Measurements from ENCODE around the gene SNED1. TPM values are rescaled to one million over a fixed set of nuclear protein-coding genes. Genes with fewer than 3 reads are reported as not detected.

Gene SNED1
- total and polyA plus RNA-seq, 9 of the 15 experiments (the other 6 are each of a cell fraction or from before 2014, with no cell fraction given) = 0.03 to 0.07 (median 0.05) TPM; not detected in 5

DNA sequence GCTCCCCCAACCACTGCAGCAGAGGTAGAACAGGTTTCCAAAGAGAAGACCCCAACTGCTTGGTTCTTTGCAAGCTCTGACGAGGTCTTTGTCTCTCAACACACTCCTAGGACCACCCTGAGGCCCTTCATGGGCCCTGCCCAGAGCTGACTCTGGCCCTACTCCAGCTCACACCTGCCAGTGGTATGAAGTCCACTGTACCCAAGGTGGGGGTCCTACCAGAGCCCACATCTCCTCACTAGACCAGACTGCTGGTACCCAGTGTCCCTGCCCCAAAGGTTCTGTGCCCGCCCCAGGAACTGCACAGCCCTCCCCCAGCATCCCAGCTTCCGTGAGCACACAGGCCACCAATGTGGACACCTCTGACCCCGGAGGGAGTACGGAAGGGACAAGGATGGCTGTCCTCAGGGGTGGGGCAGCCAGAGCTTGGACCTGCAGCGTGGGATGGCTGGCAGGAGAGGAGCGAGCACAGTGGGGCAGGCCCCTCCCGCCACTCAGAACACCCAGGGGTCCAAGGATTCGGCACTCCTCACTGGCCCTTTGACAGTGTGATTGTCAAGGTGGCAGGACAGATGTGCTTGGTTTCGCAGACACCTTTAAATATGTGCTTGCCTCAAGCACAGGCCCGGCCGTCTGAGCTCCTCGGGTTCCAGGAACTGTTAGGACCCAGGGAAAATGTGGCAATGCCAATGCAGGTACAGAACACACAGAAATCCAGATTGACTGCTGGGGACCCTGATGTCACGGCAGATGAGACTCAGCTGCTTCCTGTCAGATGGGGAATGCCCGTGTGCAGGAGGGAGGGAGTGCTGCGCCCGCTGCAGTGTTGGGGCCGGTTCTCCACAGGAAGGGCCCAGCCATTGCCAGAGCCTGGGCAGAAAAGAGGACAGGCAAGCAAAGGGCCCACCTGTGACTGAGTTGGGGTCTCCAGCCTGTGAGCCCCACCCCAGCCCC is 52.5 kb downstream of the SNED1 start:
- no peak for FAIRE-seq
- CTCF ChIA-PET (ENCODE audit: low intra/inter-chr PET ratio) = interaction anchor here (0.6 kb wide), 1 partner anchor 9 kb away, joined by 3 read pairs; no protein-coding TSS in a partner anchor
- TF ChIP-seq, protein P1, sequence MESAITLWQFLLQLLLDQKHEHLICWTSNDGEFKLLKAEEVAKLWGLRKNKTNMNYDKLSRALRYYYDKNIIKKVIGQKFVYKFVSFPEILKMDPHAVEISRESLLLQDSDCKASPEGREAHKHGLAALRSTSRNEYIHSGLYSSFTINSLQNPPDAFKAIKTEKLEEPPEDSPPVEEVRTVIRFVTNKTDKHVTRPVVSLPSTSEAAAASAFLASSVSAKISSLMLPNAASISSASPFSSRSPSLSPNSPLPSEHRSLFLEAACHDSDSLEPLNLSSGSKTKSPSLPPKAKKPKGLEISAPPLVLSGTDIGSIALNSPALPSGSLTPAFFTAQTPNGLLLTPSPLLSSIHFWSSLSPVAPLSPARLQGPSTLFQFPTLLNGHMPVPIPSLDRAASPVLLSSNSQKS (CRISPR knock-in tag; IDR thresholded peaks at IDR 0.05) = no peak
- no peak for TF ChIP-seq CBFA2T2 (conservative IDR thresholded peaks at IDR 0.05)
- TF ChIP-seq, protein P2, sequence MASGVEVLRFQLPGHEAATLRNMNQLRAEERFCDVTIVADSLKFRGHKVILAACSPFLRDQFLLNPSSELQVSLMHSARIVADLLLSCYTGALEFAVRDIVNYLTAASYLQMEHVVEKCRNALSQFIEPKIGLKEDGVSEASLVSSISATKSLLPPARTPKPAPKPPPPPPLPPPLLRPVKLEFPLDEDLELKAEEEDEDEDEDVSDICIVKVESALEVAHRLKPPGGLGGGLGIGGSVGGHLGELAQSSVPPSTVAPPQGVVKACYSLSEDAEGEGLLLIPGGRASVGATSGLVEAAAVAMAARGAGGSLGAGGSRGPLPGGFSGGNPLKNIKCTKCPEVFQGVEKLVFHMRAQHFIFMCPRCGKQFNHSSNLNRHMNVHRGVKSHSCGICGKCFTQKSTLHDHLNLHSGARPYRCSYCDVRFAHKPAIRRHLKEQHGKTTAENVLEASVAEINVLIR (CRISPR knock-in tag; IDR thresholded peaks at IDR 0.05) = no peak
- TF ChIP-seq MAFK (IDR thresholded peaks at IDR 0.05; ENCODE audit: low read length) = no peak
- TF ChIP-seq PHTF2 (CRISPR knock-in tag; IDR thresholded peaks at IDR 0.05) = no peak
- TF ChIP-seq, protein P3, sequence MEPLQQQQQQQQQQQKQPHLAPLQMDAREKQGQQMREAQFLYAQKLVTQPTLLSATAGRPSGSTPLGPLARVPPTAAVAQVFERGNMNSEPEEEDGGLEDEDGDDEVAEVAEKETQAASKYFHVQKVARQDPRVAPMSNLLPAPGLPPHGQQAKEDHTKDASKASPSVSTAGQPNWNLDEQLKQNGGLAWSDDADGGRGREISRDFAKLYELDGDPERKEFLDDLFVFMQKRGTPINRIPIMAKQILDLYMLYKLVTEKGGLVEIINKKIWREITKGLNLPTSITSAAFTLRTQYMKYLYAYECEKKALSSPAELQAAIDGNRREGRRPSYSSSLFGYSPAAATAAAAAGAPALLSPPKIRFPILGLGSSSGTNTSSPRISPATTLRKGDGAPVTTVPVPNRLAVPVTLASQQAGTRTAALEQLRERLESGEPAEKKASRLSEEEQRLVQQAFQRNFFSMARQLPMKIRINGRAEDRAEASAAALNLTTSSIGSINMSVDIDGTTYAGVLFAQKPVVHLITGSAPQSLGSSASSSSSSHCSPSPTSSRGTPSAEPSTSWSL (CRISPR knock-in tag; IDR thresholded peaks at IDR 0.05; ENCODE audit: borderline replicate concordance) = no peak
- TF ChIP-seq, protein P4, sequence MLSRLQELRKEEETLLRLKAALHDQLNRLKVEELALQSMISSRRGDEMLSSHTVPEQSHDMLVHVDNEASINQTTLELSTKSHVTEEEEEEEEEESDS (CRISPR knock-in tag; IDR thresholded peaks at IDR 0.05) = no peak
- no peak for TF ChIP-seq NFYB (IDR thresholded peaks at IDR 0.05; ENCODE audit: extremely low read depth, insufficient read length)
- TF ChIP-seq SUPT5H (IDR thresholded peaks at IDR 0.05) = no peak
- TF ChIP-seq, protein P5, sequence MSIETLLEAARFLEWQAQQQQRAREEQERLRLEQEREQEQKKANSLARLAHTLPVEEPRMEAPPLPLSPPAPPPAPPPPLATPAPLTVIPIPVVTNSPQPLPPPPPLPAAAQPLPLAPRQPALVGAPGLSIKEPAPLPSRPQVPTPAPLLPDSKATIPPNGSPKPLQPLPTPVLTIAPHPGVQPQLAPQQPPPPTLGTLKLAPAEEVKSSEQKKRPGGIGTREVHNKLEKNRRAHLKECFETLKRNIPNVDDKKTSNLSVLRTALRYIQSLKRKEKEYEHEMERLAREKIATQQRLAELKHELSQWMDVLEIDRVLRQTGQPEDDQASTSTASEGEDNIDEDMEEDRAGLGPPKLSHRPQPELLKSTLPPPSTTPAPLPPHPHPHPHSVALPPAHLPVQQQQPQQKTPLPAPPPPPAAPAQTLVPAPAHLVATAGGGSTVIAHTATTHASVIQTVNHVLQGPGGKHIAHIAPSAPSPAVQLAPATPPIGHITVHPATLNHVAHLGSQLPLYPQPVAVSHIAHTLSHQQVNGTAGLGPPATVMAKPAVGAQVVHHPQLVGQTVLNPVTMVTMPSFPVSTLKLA (conservative IDR thresholded peaks at IDR 0.05) = no peak
- no peak for TF ChIP-seq CXXC5 (CRISPR knock-in tag; IDR thresholded peaks at IDR 0.05)
- TF ChIP-seq ZC3H8 (IDR thresholded peaks at IDR 0.05) = no peak
- TF ChIP-seq ZNF699 (CRISPR knock-in tag; IDR thresholded peaks at IDR 0.05; ENCODE audit: insufficient replicate concordance) = no peak
- no peak for TF ChIP-seq TCF7L2 (IDR thresholded peaks at IDR 0.05; ENCODE audit: low read depth, low read length)
- TF ChIP-seq ZNF586 (CRISPR knock-in tag; conservative IDR thresholded peaks at IDR 0.05) = no peak

More for the DNA sequence above, 52.5 kb downstream of the SNED1 start:
- no TSS peak for BruUV-seq (replicated peaks)
- WGBS (ENCODE audit: insufficient coverage, low coverage, missing lambda C conversion rate) = 2% methylated on average over 14 of the region's 18 CpGs
- H3K27ac ChIP-seq (ENCODE audit: extremely low read depth, low read depth, low read length) = no peak overlapping the region
- no peaks in the 10 kb centered on the region for H3K36me3 ChIP-seq (ENCODE audit: control insufficient read depth, insufficient read depth, low read length)
- H3K79me2 ChIP-seq (ENCODE audit: control insufficient read depth, insufficient read depth, low read length) = no peaks in the 10 kb centered on the region
- H4K20me1 ChIP-seq (replicated peaks; ENCODE audit: control insufficient read depth, insufficient read depth, low read length) = peaks cover 3% of the 10 kb centered on the region; the same call in 1 of the 2 replicates
- H3K4me2 ChIP-seq (ENCODE audit: insufficient read depth, low read length) = no peak overlapping the region
- H3K4me3 ChIP-seq = no peak overlapping the region
- H3K9me3 ChIP-seq (replicated peaks; ENCODE audit: control insufficient read depth, insufficient read depth, low read depth, low read length) = no peaks in the 10 kb centered on the region
- ATAC-seq (no peak), DNase-seq (ENCODE audit: extremely low read depth in 1 of 4, low spot score in 3 of 4) (no peak)
- no peak overlapping the region for H2AFZ ChIP-seq (ENCODE audit: low read depth, low read length)
- H3K9ac ChIP-seq (ENCODE audit: insufficient read depth in 1 of 2, low read depth in 2 of 2, low read length in 2 of 2) = no peak overlapping the region
- peaks cover 0 to 36% of the 10 kb centered on the region in 2 experiments; a peak in 2 of 5 replicates for H3K27me3 ChIP-seq (ENCODE audit: control insufficient read depth in 2 of 2, insufficient read depth in 2 of 2, low read length in 2 of 2)
- intact Hi-C loops (cut with micrococcal nuclease) (no loop called here), in situ Hi-C loops (cut with MboI) (no loop called here)
- POLR2A ChIA-PET = interaction anchor here (0.6 kb wide), 1 partner anchor 1989 kb away, joined by 3 read pairs; no protein-coding TSS in a partner anchor
- H3K9me1 ChIP-seq (ENCODE audit: control insufficient read depth, insufficient read depth, low read length) = no peaks in the 10 kb centered on the region
- no peaks in the 10 kb centered on the region; a peak in 1 of 5 replicates for H3K4me1 ChIP-seq (replicated peaks in 1 of 2; ENCODE audit: control insufficient read depth in 2 of 2, insufficient read depth in 2 of 2, low read length in 2 of 2)
